Brain microvascular endothelial cell (primary cell): ENCODE measurements around the gene CDKN3.

Source experiments
- DNase-seq: peaks from one replicate; pipeline ENCODE4 v3.0.0-alpha.2; 2020
- H3K27ac ChIP-seq: fragments of 250-450 bp; sonication (Bioruptor Pico); 2 replicates; pipeline ENCODE4 v1.5.1; 2020; ENCODE audit warnings: mild to moderate bottlenecking, moderate library complexity
- H3K27me3 ChIP-seq: fragments of 250-450 bp; sonication (Bioruptor Pico); replicated peaks from 2 replicates; pipeline ENCODE4 v1.5.1; 2020; ENCODE audit warnings: mild to moderate bottlenecking
- H3K36me3 ChIP-seq: fragments of 250-450 bp; sonication (Bioruptor Pico); replicated peaks from 2 replicates; pipeline ENCODE4 v1.5.1; 2020; ENCODE audit warnings: mild to moderate bottlenecking
- H3K4me3 ChIP-seq: 2 replicates; pipeline ENCODE4 v1.5.1; 2011; ENCODE audit warnings: low read depth, mild to moderate bottlenecking, control low read depth, low read length, moderate library complexity
- CTCF ChIP-seq: IDR thresholded peaks from 2 replicates; pipeline ENCODE4 v1.5.1; 2011; ENCODE audit warnings: low read depth, mild to moderate bottlenecking, moderate library complexity, low read length, control low read depth, inconsistent platforms; ENCODE audit errors: missing control alignments
- in situ Hi-C: cut with HindIII; loops from 2 replicates; pipeline ENCODE4 v1.10.0; 2017; ENCODE audit warnings: low sequenced_read_pairs, low pct_ligation_motif_present

Gene CDKN3

GRCh38 chr14:54350203-54350602 lies 46.6 kb upstream of the CDKN3 start:
- no peak overlapping the region for H3K27ac ChIP-seq
- in situ Hi-C loops, result no loop called here
- H3K27me3 ChIP-seq, result no peaks in the 10 kb centered on the region
- no peak overlapping the region for H3K4me3 ChIP-seq
- no peak for DNase-seq
- TF ChIP-seq CTCF, result no peak
- H3K36me3 ChIP-seq, result no peaks in the 10 kb centered on the region

GRCh38 chr14:54353266-54353665 lies 43.5 kb upstream of the CDKN3 start:
- Histone ChIP-seq H3K27me3 (no peaks in the 10 kb centered on the region), H3K4me3 (no peak overlapping the region), H3K36me3 (no peaks in the 10 kb centered on the region), H3K27ac (no peak overlapping the region)
- TF ChIP-seq CTCF, result no peak
- DNase-seq, result no peak
- in situ Hi-C loops, result no loop called here

GRCh38 chr14:54353694-54354093 lies 43.1 kb upstream of the CDKN3 start:
- no peak for DNase-seq
- H3K36me3 ChIP-seq, result no peaks in the 10 kb centered on the region
- H3K27me3 ChIP-seq, result no peaks in the 10 kb centered on the region
- H3K4me3 ChIP-seq, result no peak overlapping the region
- in situ Hi-C loops, result no loop called here
- no peak overlapping the region for H3K27ac ChIP-seq
- no peak for TF ChIP-seq CTCF

GRCh38 chr14:54354096-54354495 lies 42.7 kb upstream of the CDKN3 start:
- TF ChIP-seq CTCF, result no peak
- Histone ChIP-seq H3K4me3 (no peak overlapping the region), H3K27me3 (no peaks in the 10 kb centered on the region), H3K27ac (no peak overlapping the region), H3K36me3 (no peaks in the 10 kb centered on the region)
- DNase-seq, result no peak
- in situ Hi-C loops, result no loop called here

- Histone ChIP-seq H3K27ac (no peak overlapping the region), H3K36me3 (no peaks in the 10 kb centered on the region), H3K4me3 (no peak overlapping the region), H3K27me3 (no peaks in the 10 kb centered on the region)
- TF ChIP-seq CTCF, result no peak
- in situ Hi-C loops, result no loop called here
- DNase-seq, result no peak
These were observed 41.7 kb upstream of the CDKN3 start for GRCh38 chr14:54354968-54355641.

- DNase-seq, result no peak
- in situ Hi-C loops, result no loop called here
These were observed 41.1 kb upstream of the CDKN3 start for GRCh38 chr14:54355698-54356097.

More at GRCh38 chr14:54355698-54356097, 41.1 kb upstream of the CDKN3 start:
- no peak overlapping the region for H3K27ac ChIP-seq
- no peak for TF ChIP-seq CTCF
- H3K36me3 ChIP-seq, result no peaks in the 10 kb centered on the region
- H3K4me3 ChIP-seq, result no peak overlapping the region
- no peaks in the 10 kb centered on the region for H3K27me3 ChIP-seq
